ENCODE results near the gene LCN15.
"Not testable (repeated sequence)": the region's sequence is repeated elsewhere in the genome, so short reads cannot be mapped to it uniquely, and the experiment has no call there.

LCN15 gene

GRCh38 chr9:136793086-136793946, 29.0 kb upstream of the LCN15 start:
- no peak for DNase-seq

- DNase-seq = no peak
Observed at GRCh38 chr9:136792321-136793085, 28.2 kb upstream of the LCN15 start.

GRCh38 chr9:136791516-136792276, 27.4 kb upstream of the LCN15 start:
- peak; percentile 85 for DNase-seq

GRCh38 chr9:136790640-136791515, 26.6 kb upstream of the LCN15 start, which contains the start of gene TMEM141:
TSS of gene TMEM141 (plus strand) at chr9:136791344. CDS start at chr9:136791371, 27 bp downstream.
- DNase-seq = peak; percentile 100

GRCh38 chr9:136789523-136789937, 25.2 kb upstream of the LCN15 start:
- no peak for DNase-seq

- DNase-seq = not testable (repeated sequence)
Observed at GRCh38 chr9:136788644-136789522, 24.6 kb upstream of the LCN15 start.

GRCh38 chr9:136787690-136788400, 23.5 kb upstream of the LCN15 start:
- DNase-seq = peak; percentile 82

- DNase-seq = not testable (repeated sequence)
Observed at GRCh38 chr9:136786983-136787382, 22.7 kb upstream of the LCN15 start.

- no peak for DNase-seq
Observed at GRCh38 chr9:136786451-136786850, 22.1 kb upstream of the LCN15 start.

GRCh38 chr9:136785565-136786355, 21.4 kb upstream of the LCN15 start:
- DNase-seq = not testable (repeated sequence)

- DNase-seq = no peak
Observed at GRCh38 chr9:136784997-136785361, 20.7 kb upstream of the LCN15 start.

- peak; percentile 79 for DNase-seq
Observed at GRCh38 chr9:136784249-136784996, 20.1 kb upstream of the LCN15 start.

GRCh38 chr9:136782452-136782851, 18.1 kb upstream of the LCN15 start:
- no peak for DNase-seq

GRCh38 chr9:136779808-136780207, 15.5 kb upstream of the LCN15 start:
- no peak for DNase-seq

GRCh38 chr9:136777359-136777758, 13.0 kb upstream of the LCN15 start:
- no peak for DNase-seq

GRCh38 chr9:136776947-136777346, 12.6 kb upstream of the LCN15 start:
- no peak for DNase-seq

GRCh38 chr9:136775191-136775590, 10.9 kb upstream of the LCN15 start:
- DNase-seq = no peak

- DNase-seq = no peak
Observed at GRCh38 chr9:136774416-136775045, 10.2 kb upstream of the LCN15 start.

Data from NCI-H69 (cell line).